ENCODE measurements around the gene JAKMIP2. TPM values are rescaled to one million over a fixed set of nuclear protein-coding genes. Genes with fewer than 3 reads are reported as not detected.

JAKMIP2 gene
- total RNA-seq, 1 experiment from 2014 or later: 6.4 TPM

GRCh38 chr5:147675168-147675567 lies 107.4 kb downstream of the JAKMIP2 start:
- no peak overlapping the region for H3K14ac ChIP-seq (ENCODE audit: insufficient read depth, low read length)
- no peaks in the 10 kb centered on the region for H3K9me3 Mint-ChIP-seq
- no peak overlapping the region for H3K56ac ChIP-seq (ENCODE audit: insufficient read length, low read depth, low read length)
- H2BK15ac ChIP-seq (ENCODE audit: low read depth, low read length): no peak overlapping the region
- no peak overlapping the region for H3K18ac ChIP-seq (ENCODE audit: insufficient read length, low read depth, low read length)
- peak; percentile 41; the same call in 1 of the 3 replicates for TF ChIP-seq CTCF (conservative IDR thresholded peaks at IDR 0.05)
- H3K4me1 Mint-ChIP-seq: no peaks in the 10 kb centered on the region
- no peak overlapping the region for H3K27ac ChIP-seq (ENCODE audit: insufficient read length, low read depth, low read length)
- H3K9me3 ChIP-seq (ENCODE audit: control insufficient read depth, low read depth, low read length): no peaks in the 10 kb centered on the region
- H3K27ac Mint-ChIP-seq: no peak overlapping the region
- no peak overlapping the region for H3K4me3 Mint-ChIP-seq
- H4K20me1 ChIP-seq (ENCODE audit: control insufficient read depth, insufficient read depth, insufficient read length): no peaks in the 10 kb centered on the region
- H4K91ac ChIP-seq (ENCODE audit: insufficient read length, low read depth, low read length): no peak overlapping the region
- H2BK20ac ChIP-seq (ENCODE audit: low read depth, low read length, poor library complexity, severe bottlenecking): no peak overlapping the region
- H4K8ac ChIP-seq (replicated peaks; ENCODE audit: insufficient read length, low read depth, low read length): no peak overlapping the region
- H3T11ph ChIP-seq (ENCODE audit: low read length): no peak overlapping the region
- DNase-seq: no peak
- no peak overlapping the region for H2BK12ac ChIP-seq (ENCODE audit: insufficient read length, low read depth, low read length)
- H3K79me2 ChIP-seq (ENCODE audit: insufficient read depth, low read length): no peaks in the 10 kb centered on the region
- H2AK5ac ChIP-seq (ENCODE audit: insufficient read length, low read length): no peak overlapping the region
- H2AFZ ChIP-seq (ENCODE audit: low read length): no peak overlapping the region
- no peaks in the 10 kb centered on the region for H3K23me2 ChIP-seq (ENCODE audit: insufficient read length, low read depth, low read length, poor library complexity, severe bottlenecking)
- H3K4me2 ChIP-seq (ENCODE audit: insufficient read depth, insufficient read length, low read length): no peak overlapping the region
- H3K79me1 ChIP-seq (ENCODE audit: insufficient read depth, low read depth, low read length, poor library complexity, severe bottlenecking): no peaks in the 10 kb centered on the region
- no CpG with 5 or more reads among the region's 2 CpGs for WGBS (ENCODE audit: extremely low coverage, insufficient read length, low lambda C conversion rate)
- peaks cover 12 to 23% (median 13%) of the 10 kb centered on the region in 3 experiments; a peak in 6 of 7 replicates for H3K36me3 Mint-ChIP-seq (ENCODE audit: insufficient read depth in 1 of 3, low read depth in 3 of 3)
- no peak overlapping the region for H3K23ac ChIP-seq (ENCODE audit: insufficient read length, low read depth, low read length)
- no peak overlapping the region for H4K5ac ChIP-seq (ENCODE audit: insufficient read length, low read depth, low read length)
- no peaks in the 10 kb centered on the region for H3K27me3 Mint-ChIP-seq (ENCODE audit: low read depth)
- H2BK120ac ChIP-seq (ENCODE audit: low read depth, low read length, poor library complexity, severe bottlenecking): no peak overlapping the region
- H3K27me3 ChIP-seq (ENCODE audit: insufficient read depth, low read length): no peaks in the 10 kb centered on the region
- H3K4me1 ChIP-seq (ENCODE audit: insufficient read depth, low read length): no peaks in the 10 kb centered on the region
- no peak overlapping the region for H2BK5ac ChIP-seq (ENCODE audit: insufficient read length, low read length)
- no peak overlapping the region for H3K9ac ChIP-seq (ENCODE audit: extremely low read depth, insufficient read length, low read length)
- no peak overlapping the region for H3K4ac ChIP-seq (ENCODE audit: low read depth, low read length)
